SK-N-SH treated with all-trans-retinoic acid at 6 μM for 48 hours (cell line): ENCODE results near the gene FAF2.

Source experiments
- BACH2 ChIP-seq: fragments of 250-450 bp; sonication (Bioruptor Pico); IDR thresholded peaks from 2 replicates; pipeline ENCODE4 v1.9.0; 2021; ENCODE audit warnings: mild to moderate bottlenecking, borderline replicate concordance
- CSDC2 ChIP-seq: fragments of 250-450 bp; sonication (Bioruptor Pico); IDR thresholded peaks from 2 replicates; pipeline ENCODE4 v1.5.0; 2020; ENCODE audit warnings: mild to moderate bottlenecking, moderate library complexity
- ESRRG ChIP-seq: fragments of 250-450 bp; sonication (Bioruptor Pico); IDR thresholded peaks from 2 replicates; pipeline ENCODE4 v1.6.1; 2021; ENCODE audit warnings: mild to moderate bottlenecking
- PPARA ChIP-seq: fragments of 250-450 bp; sonication (Bioruptor Pico); IDR thresholded peaks from 2 replicates; pipeline ENCODE4 v1.5.0; 2020; ENCODE audit warnings: mild to moderate bottlenecking, borderline replicate concordance
- RARB ChIP-seq: fragments of 250-450 bp; sonication (Bioruptor Pico); IDR thresholded peaks from 2 replicates; pipeline ENCODE4 v1.8.0; 2021; ENCODE audit warnings: mild to moderate bottlenecking, moderate library complexity
- ZFP3 ChIP-seq: fragments of 250-450 bp; sonication (Bioruptor Pico); IDR thresholded peaks from 2 replicates; pipeline ENCODE4 v1.5.0; 2020; ENCODE audit warnings: mild to moderate bottlenecking, moderate library complexity
- TF ChIP-seq, protein P1 (sequence below): fragments of 250-450 bp; sonication (Bioruptor Pico); IDR thresholded peaks from 2 replicates; pipeline ENCODE4 v1.8.0; 2020; ENCODE audit warnings: mild to moderate bottlenecking, moderate library complexity, borderline replicate concordance
- TF ChIP-seq, protein P2 (sequence below): fragments of 250-450 bp; sonication (Bioruptor Pico); IDR thresholded peaks from 2 replicates; pipeline ENCODE4 v1.5.1; 2021; ENCODE audit warnings: mild to moderate bottlenecking, moderate library complexity
- TF ChIP-seq, protein P3 (sequence below): fragments of 250-450 bp; sonication (Bioruptor Pico); IDR thresholded peaks from 2 replicates; pipeline ENCODE4 v1.5.0; 2020; ENCODE audit warnings: mild to moderate bottlenecking, moderate library complexity

DNA sequence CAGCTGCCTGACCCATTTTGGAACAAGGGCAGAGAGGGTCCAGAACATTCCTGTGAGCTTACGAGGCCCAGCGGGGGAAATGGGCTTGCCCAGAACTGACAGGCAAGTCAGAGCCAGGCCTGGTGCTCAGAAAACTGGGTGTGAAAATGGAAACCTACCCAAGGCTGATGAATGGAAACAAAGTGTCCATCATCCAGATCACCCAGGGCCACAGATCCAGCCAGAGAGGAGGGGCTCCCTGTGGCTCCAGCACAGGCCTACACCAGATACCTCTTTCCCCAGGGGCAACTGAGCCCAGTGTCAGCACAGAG is 35.0 kb upstream of the FAF2 start:
- TF ChIP-seq CSDC2 (CRISPR knock-in tag) (no peak), PPARA (CRISPR knock-in tag) (no peak), BACH2 (CRISPR knock-in tag) (no peak), ZFP3 (CRISPR knock-in tag) (no peak), ESRRG (no peak), RARB (CRISPR knock-in tag) (no peak)
- TF ChIP-seq, protein P1, sequence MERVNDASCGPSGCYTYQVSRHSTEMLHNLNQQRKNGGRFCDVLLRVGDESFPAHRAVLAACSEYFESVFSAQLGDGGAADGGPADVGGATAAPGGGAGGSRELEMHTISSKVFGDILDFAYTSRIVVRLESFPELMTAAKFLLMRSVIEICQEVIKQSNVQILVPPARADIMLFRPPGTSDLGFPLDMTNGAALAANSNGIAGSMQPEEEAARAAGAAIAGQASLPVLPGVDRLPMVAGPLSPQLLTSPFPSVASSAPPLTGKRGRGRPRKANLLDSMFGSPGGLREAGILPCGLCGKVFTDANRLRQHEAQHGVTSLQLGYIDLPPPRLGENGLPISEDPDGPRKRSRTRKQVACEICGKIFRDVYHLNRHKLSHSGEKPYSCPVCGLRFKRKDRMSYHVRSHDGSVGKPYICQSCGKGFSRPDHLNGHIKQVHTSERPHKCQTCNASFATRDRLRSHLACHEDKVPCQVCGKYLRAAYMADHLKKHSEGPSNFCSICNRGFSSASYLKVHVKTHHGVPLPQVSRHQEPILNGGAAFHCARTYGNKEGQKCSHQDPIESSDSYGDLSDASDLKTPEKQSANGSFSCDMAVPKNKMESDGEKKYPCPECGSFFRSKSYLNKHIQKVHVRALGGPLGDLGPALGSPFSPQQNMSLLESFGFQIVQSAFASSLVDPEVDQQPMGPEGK (CRISPR knock-in tag): no peak
- TF ChIP-seq, protein P2, sequence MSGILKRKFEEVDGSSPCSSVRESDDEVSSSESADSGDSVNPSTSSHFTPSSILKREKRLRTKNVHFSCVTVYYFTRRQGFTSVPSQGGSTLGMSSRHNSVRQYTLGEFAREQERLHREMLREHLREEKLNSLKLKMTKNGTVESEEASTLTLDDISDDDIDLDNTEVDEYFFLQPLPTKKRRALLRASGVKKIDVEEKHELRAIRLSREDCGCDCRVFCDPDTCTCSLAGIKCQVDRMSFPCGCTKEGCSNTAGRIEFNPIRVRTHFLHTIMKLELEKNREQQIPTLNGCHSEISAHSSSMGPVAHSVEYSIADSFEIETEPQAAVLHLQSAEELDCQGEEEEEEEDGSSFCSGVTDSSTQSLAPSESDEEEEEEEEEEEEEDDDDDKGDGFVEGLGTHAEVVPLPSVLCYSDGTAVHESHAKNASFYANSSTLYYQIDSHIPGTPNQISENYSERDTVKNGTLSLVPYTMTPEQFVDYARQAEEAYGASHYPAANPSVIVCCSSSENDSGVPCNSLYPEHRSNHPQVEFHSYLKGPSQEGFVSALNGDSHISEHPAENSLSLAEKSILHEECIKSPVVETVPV (CRISPR knock-in tag): no peak
- TF ChIP-seq, protein P3, sequence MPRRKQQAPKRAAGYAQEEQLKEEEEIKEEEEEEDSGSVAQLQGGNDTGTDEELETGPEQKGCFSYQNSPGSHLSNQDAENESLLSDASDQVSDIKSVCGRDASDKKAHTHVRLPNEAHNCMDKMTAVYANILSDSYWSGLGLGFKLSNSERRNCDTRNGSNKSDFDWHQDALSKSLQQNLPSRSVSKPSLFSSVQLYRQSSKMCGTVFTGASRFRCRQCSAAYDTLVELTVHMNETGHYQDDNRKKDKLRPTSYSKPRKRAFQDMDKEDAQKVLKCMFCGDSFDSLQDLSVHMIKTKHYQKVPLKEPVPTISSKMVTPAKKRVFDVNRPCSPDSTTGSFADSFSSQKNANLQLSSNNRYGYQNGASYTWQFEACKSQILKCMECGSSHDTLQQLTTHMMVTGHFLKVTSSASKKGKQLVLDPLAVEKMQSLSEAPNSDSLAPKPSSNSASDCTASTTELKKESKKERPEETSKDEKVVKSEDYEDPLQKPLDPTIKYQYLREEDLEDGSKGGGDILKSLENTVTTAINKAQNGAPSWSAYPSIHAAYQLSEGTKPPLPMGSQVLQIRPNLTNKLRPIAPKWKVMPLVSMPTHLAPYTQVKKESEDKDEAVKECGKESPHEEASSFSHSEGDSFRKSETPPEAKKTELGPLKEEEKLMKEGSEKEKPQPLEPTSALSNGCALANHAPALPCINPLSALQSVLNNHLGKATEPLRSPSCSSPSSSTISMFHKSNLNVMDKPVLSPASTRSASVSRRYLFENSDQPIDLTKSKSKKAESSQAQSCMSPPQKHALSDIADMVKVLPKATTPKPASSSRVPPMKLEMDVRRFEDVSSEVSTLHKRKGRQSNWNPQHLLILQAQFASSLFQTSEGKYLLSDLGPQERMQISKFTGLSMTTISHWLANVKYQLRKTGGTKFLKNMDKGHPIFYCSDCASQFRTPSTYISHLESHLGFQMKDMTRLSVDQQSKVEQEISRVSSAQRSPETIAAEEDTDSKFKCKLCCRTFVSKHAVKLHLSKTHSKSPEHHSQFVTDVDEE: no peak
